ENCODE results near the gene COX20.

- TF ChIP-seq CTCF (IDR thresholded peaks at IDR 0.05) (no peak), EP300 (IDR thresholded peaks at IDR 0.05) (no peak), POLR2A (IDR thresholded peaks at IDR 0.05) (no peak)
These were observed 15.4 kb downstream of the COX20 start for GRCh38 chr1:244850896-244851295.

Measured in ovary (tissue), 3 donors.